Stimulated activated memory B cell treated with anti-CD40 and anti-IgM and Interleukin-4, amounts not matched to agents 10 μg/mL and 1 μg/mL and 100 μg/mL, for 72 hours (primary cell): ENCODE measurements around the gene RBM42.
"Not testable (repeated sequence)": the region's sequence is repeated elsewhere in the genome, so short reads cannot be mapped to it uniquely, and the experiment has no call there.

Experiments
- ATAC-seq: fragments of 150-1000 bp; cut with Tn5 transposase; 2 replicates; pipeline ENCODE4 v1.10.0; 2021
- H3K27ac Mint-ChIP-seq: one replicate; pipeline ENCODE4 v1.8.0; 2022; ENCODE audit warnings: mild to moderate bottlenecking, mixed read lengths
- H3K27me3 Mint-ChIP-seq: one replicate; pipeline ENCODE4 v1.8.0; 2022; ENCODE audit warnings: mixed read lengths
- H3K36me3 Mint-ChIP-seq: one replicate; pipeline ENCODE4 v1.8.0; 2022; ENCODE audit warnings: mixed read lengths
- H3K4me1 Mint-ChIP-seq: one replicate; pipeline ENCODE4 v1.8.0; 2022; ENCODE audit warnings: mixed read lengths
- H3K4me3 Mint-ChIP-seq: one replicate; pipeline ENCODE4 v1.8.0; 2022; ENCODE audit warnings: mild to moderate bottlenecking, moderate library complexity, mixed read lengths
- H3K9me3 Mint-ChIP-seq: one replicate; pipeline ENCODE4 v1.8.0; 2022; ENCODE audit warnings: mixed read lengths

Gene RBM42

GRCh38 chr19:35628565-35629331, at the start of gene RBM42:
Gene RBM42 (plus strand): TSS chr19:35629036. CDS start chr19:35629154, 118 bp downstream.
- Mint-ChIP-seq H3K4me1 (peaks cover 30% of the 10 kb centered on the region), H3K4me3 (peak within 1 kb of the TSS; percentile 89), H3K27me3 (no peaks in the 10 kb centered on the region), H3K36me3 (peaks cover 39% of the 10 kb centered on the region), H3K27ac (peak within 1 kb of the TSS; percentile 81), H3K9me3 (no peaks in the 10 kb centered on the region)
- ATAC-seq = peak; percentile 100

- Mint-ChIP-seq H3K36me3 (no peaks in the 10 kb centered on the region), H3K27ac (no peak overlapping the region), H3K4me1 (no peaks in the 10 kb centered on the region), H3K9me3 (no peaks in the 10 kb centered on the region), H3K4me3 (no peak overlapping the region), H3K27me3 (peaks cover 44% of the 10 kb centered on the region)
- ATAC-seq = no peak
Measured at GRCh38 chr19:35582760-35583159, 46.1 kb upstream of the RBM42 start.

GRCh38 chr19:35585848-35586247, 43.0 kb upstream of the RBM42 start, which contains the start of gene PMIS2:
Gene PMIS2 (plus strand): TSS chr19:35586173. CDS start chr19:35586260, 87 bp downstream.
- Mint-ChIP-seq H3K9me3 (no peaks in the 10 kb centered on the region), H3K4me1 (no peaks in the 10 kb centered on the region), H3K36me3 (no peaks in the 10 kb centered on the region), H3K27me3 (peaks cover 44% of the 10 kb centered on the region), H3K27ac (no peak within 1 kb of the TSS), H3K4me3 (no peak within 1 kb of the TSS)
- no peak for ATAC-seq

GRCh38 chr19:35587321-35587720, 41.5 kb upstream of the RBM42 start:
- ATAC-seq = no peak
- Mint-ChIP-seq H3K9me3 (no peaks in the 10 kb centered on the region), H3K4me1 (no peaks in the 10 kb centered on the region), H3K27me3 (peaks cover 44% of the 10 kb centered on the region), H3K27ac (no peak overlapping the region), H3K4me3 (no peak overlapping the region), H3K36me3 (no peaks in the 10 kb centered on the region)

GRCh38 chr19:35590875-35591274, 38.0 kb upstream of the RBM42 start:
- H3K27me3 Mint-ChIP-seq = peaks cover 24% of the 10 kb centered on the region
- ATAC-seq = no peak

GRCh38 chr19:35592226-35592625, 36.6 kb upstream of the RBM42 start:
- no peaks in the 10 kb centered on the region for H3K36me3 Mint-ChIP-seq
- H3K27ac Mint-ChIP-seq = no peak overlapping the region
- no peaks in the 10 kb centered on the region for H3K9me3 Mint-ChIP-seq
- ATAC-seq = no peak
- no peak overlapping the region for H3K4me3 Mint-ChIP-seq
- peaks cover 6% of the 10 kb centered on the region for H3K4me1 Mint-ChIP-seq
- H3K27me3 Mint-ChIP-seq = peaks cover 20% of the 10 kb centered on the region

More at GRCh38 chr19:35590875-35591274, 38.0 kb upstream of the RBM42 start:
- Mint-ChIP-seq H3K36me3 (no peaks in the 10 kb centered on the region), H3K4me1 (no peaks in the 10 kb centered on the region), H3K9me3 (no peaks in the 10 kb centered on the region), H3K27ac (no peak overlapping the region), H3K4me3 (no peak overlapping the region)

- not testable (repeated sequence) for H3K4me3 Mint-ChIP-seq, H3K4me1 Mint-ChIP-seq, H3K27ac Mint-ChIP-seq
Measured at GRCh38 chr19:35595026-35595425, 33.8 kb upstream of the RBM42 start.

GRCh38 chr19:35595928-35596327, 32.9 kb upstream of the RBM42 start:
- Mint-ChIP-seq H3K9me3 (no peaks in the 10 kb centered on the region), H3K27ac (no peak overlapping the region), H3K4me3 (no peak overlapping the region), H3K36me3 (no peaks in the 10 kb centered on the region), H3K27me3 (peaks cover 50% of the 10 kb centered on the region), H3K4me1 (peaks cover 6% of the 10 kb centered on the region)
- ATAC-seq = no peak

More at GRCh38 chr19:35595026-35595425, 33.8 kb upstream of the RBM42 start:
- ATAC-seq, H3K9me3 Mint-ChIP-seq, H3K36me3 Mint-ChIP-seq: not testable (repeated sequence)
- peaks cover 42% of the 10 kb centered on the region for H3K27me3 Mint-ChIP-seq

- no peak overlapping the region for H3K27ac Mint-ChIP-seq
- H3K4me3 Mint-ChIP-seq = no peak overlapping the region
- peaks cover 50% of the 10 kb centered on the region for H3K27me3 Mint-ChIP-seq
- no peaks in the 10 kb centered on the region for H3K9me3 Mint-ChIP-seq
- ATAC-seq = peak; percentile 67
- H3K36me3 Mint-ChIP-seq = no peaks in the 10 kb centered on the region
- peaks cover 6% of the 10 kb centered on the region for H3K4me1 Mint-ChIP-seq
Measured at GRCh38 chr19:35596366-35596999, 32.4 kb upstream of the RBM42 start.

- Mint-ChIP-seq H3K4me1 (no peaks in the 10 kb centered on the region), H3K9me3 (no peaks in the 10 kb centered on the region), H3K4me3 (no peak overlapping the region), H3K36me3 (no peaks in the 10 kb centered on the region), H3K27me3 (peaks cover 33% of the 10 kb centered on the region), H3K27ac (no peak overlapping the region)
- ATAC-seq = no peak
Measured at GRCh38 chr19:35601971-35602370, 26.9 kb upstream of the RBM42 start.

- Mint-ChIP-seq H3K4me1 (peaks cover 13% of the 10 kb centered on the region), H3K27me3 (peaks cover 14% of the 10 kb centered on the region)
- H3K27ac Mint-ChIP-seq, ATAC-seq, H3K36me3 Mint-ChIP-seq, H3K4me3 Mint-ChIP-seq, H3K9me3 Mint-ChIP-seq: not testable (repeated sequence)
Measured at GRCh38 chr19:35604436-35604835, 24.4 kb upstream of the RBM42 start.

- not testable (repeated sequence) for H3K27ac Mint-ChIP-seq, H3K9me3 Mint-ChIP-seq, ATAC-seq, H3K36me3 Mint-ChIP-seq, H3K27me3 Mint-ChIP-seq, H3K4me3 Mint-ChIP-seq
- peaks cover 33% of the 10 kb centered on the region for H3K4me1 Mint-ChIP-seq
Measured at GRCh38 chr19:35607170-35607569, 21.7 kb upstream of the RBM42 start.

GRCh38 chr19:35607661-35608060, 21.2 kb upstream of the RBM42 start:
- H3K9me3 Mint-ChIP-seq = peaks cover 7% of the 10 kb centered on the region

GRCh38 chr19:35608251-35608650, 20.6 kb upstream of the RBM42 start:
- peak overlapping the region; percentile 94 for H3K27ac Mint-ChIP-seq
- ATAC-seq = no peak
- H3K4me1 Mint-ChIP-seq = peaks cover 44% of the 10 kb centered on the region
- peaks cover 7% of the 10 kb centered on the region for H3K9me3 Mint-ChIP-seq
- H3K4me3 Mint-ChIP-seq = no peak overlapping the region
- peaks cover 7% of the 10 kb centered on the region for H3K36me3 Mint-ChIP-seq
- H3K27me3 Mint-ChIP-seq = no peaks in the 10 kb centered on the region

More at GRCh38 chr19:35607661-35608060, 21.2 kb upstream of the RBM42 start:
- no peak overlapping the region for H3K4me3 Mint-ChIP-seq
- peaks cover 7% of the 10 kb centered on the region for H3K36me3 Mint-ChIP-seq
- no peaks in the 10 kb centered on the region for H3K27me3 Mint-ChIP-seq
- peaks cover 38% of the 10 kb centered on the region for H3K4me1 Mint-ChIP-seq
- ATAC-seq = no peak
- peak overlapping the region; percentile 94 for H3K27ac Mint-ChIP-seq

- ATAC-seq = peak; percentile 80
- Mint-ChIP-seq H3K4me1 (peaks cover 51% of the 10 kb centered on the region), H3K27ac (peak overlapping the region; percentile 94), H3K9me3 (peaks cover 7% of the 10 kb centered on the region), H3K36me3 (peaks cover 13% of the 10 kb centered on the region), H3K4me3 (peak overlapping the region; percentile 11), H3K27me3 (no peaks in the 10 kb centered on the region)
Measured at GRCh38 chr19:35609851-35610353, 18.9 kb upstream of the RBM42 start.

- Mint-ChIP-seq H3K4me1 (peaks cover 51% of the 10 kb centered on the region), H3K9me3 (peaks cover 7% of the 10 kb centered on the region), H3K27me3 (no peaks in the 10 kb centered on the region), H3K4me3 (peak overlapping the region; percentile 87), H3K36me3 (peaks cover 31% of the 10 kb centered on the region), H3K27ac (peak overlapping the region; percentile 94)
- ATAC-seq = no peak
Measured at GRCh38 chr19:35612224-35612558, 16.6 kb upstream of the RBM42 start.
